ENCODE measurements around the gene SAMD1. TPM values are rescaled to one million over a fixed set of nuclear protein-coding genes. Genes with fewer than 3 reads are reported as not detected.
"Not testable (repeated sequence)": the region's sequence is repeated elsewhere in the genome, so short reads cannot be mapped to it uniquely, and the experiment has no call there.

The SAMD1 gene
- total and polyA plus RNA-seq, 2 experiments from 2014 or later: 112 to 136 TPM

DNA sequence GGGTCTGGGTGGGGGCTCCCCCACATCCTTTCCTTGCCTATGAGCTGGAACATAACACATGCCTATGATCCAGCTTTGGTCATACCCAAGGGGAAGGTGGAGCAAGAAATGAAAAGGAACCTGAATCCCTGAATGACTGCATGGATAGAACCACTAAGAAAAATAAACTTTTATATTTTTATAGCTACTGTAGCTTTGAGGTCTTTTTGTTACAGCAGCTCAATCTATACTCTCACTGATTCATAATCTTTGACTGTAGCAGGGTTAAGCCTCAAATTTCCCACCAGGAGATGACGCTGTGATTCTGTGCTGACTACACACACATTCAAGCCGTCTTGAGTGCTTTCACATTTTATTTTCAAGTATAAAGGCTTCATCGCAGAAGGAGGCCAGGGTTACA lies 37.5 kb downstream of the SAMD1 start:
- Histone ChIP-seq H3K4me1 (ENCODE audit: low read depth) (peaks cover 4% of the 10 kb centered on the region), H3K36me3 (no peaks in the 10 kb centered on the region), H3K9me3 (ENCODE audit: low read depth) (no peaks in the 10 kb centered on the region), H3K27ac (no peak overlapping the region), H3K4me3 (no peak overlapping the region), H3K27me3 (peaks cover 4% of the 10 kb centered on the region)
- DNase-seq (ENCODE audit: low read depth in 1 of 2, low spot score in 1 of 2): no peak
- TF ChIP-seq, protein P1, sequence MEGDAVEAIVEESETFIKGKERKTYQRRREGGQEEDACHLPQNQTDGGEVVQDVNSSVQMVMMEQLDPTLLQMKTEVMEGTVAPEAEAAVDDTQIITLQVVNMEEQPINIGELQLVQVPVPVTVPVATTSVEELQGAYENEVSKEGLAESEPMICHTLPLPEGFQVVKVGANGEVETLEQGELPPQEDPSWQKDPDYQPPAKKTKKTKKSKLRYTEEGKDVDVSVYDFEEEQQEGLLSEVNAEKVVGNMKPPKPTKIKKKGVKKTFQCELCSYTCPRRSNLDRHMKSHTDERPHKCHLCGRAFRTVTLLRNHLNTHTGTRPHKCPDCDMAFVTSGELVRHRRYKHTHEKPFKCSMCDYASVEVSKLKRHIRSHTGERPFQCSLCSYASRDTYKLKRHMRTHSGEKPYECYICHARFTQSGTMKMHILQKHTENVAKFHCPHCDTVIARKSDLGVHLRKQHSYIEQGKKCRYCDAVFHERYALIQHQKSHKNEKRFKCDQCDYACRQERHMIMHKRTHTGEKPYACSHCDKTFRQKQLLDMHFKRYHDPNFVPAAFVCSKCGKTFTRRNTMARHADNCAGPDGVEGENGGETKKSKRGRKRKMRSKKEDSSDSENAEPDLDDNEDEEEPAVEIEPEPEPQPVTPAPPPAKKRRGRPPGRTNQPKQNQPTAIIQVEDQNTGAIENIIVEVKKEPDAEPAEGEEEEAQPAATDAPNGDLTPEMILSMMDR (IDR thresholded peaks at IDR 0.05; ENCODE audit: low read depth, low read length): no peak

DNA sequence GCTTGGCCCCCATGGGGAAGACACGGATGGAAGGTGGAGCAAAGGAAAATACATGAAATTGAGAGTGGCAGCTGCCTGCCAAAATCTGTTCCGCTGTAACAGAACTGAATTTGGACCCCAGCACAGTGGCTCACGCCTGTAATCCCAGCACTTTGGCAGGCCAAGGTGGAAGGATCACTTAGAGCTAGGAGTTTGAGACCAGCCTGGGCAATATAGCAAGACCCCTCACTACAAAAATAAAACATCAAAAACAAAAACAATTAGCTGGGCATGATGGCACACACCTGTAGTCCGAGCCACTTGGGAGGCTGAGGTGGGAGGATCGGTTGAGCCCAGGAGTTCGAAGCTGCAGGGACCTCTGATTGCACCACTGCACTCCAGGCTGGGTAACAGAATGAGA lies 38.1 kb downstream of the SAMD1 start:
- Histone ChIP-seq H3K4me3 (no peak overlapping the region), H3K4me1 (ENCODE audit: low read depth) (no peaks in the 10 kb centered on the region)

DNA sequence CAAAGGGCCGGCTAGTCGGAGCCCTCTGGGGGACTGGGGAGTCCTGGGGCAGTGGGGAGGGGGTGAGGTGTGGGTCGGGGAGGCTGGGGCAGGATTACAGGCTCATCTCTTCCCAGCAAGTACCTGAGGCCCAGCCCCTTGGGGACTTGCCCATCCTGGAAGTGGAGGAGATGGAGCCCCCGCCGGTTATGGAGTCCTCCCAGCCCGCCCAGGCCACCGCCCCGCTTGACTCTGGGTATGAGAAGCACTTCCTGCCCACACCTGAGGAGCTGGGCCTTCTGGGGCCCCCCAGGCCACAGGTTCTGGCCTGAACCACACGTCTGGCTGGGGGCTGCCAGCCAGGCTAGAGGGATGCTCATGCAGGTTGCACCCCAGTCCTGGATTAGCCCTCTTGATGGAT lies 38.6 kb downstream of the SAMD1 start:
- no peaks in the 10 kb centered on the region for H3K9me3 ChIP-seq (ENCODE audit: low read depth)
- H3K27me3 ChIP-seq: no peaks in the 10 kb centered on the region
- no peak overlapping the region for H3K4me3 ChIP-seq
- DNase-seq (ENCODE audit: low read depth in 1 of 2, low spot score in 1 of 2): no peak
- H3K36me3 ChIP-seq: no peaks in the 10 kb centered on the region
- no peaks in the 10 kb centered on the region for H3K4me1 ChIP-seq (ENCODE audit: low read depth)
- H3K27ac ChIP-seq: no peak overlapping the region
- TF ChIP-seq, protein P1 (IDR thresholded peaks at IDR 0.05; ENCODE audit: low read depth, low read length): no peak

More for the DNA sequence above, 38.1 kb downstream of the SAMD1 start:
- Histone ChIP-seq H3K9me3 (ENCODE audit: low read depth) (no peaks in the 10 kb centered on the region), H3K27ac (no peak overlapping the region), H3K36me3 (no peaks in the 10 kb centered on the region), H3K27me3 (no peaks in the 10 kb centered on the region)
- TF ChIP-seq, protein P1 (IDR thresholded peaks at IDR 0.05; ENCODE audit: low read depth, low read length): no peak
- no peak for DNase-seq (ENCODE audit: low read depth in 1 of 2, low spot score in 1 of 2)

DNA sequence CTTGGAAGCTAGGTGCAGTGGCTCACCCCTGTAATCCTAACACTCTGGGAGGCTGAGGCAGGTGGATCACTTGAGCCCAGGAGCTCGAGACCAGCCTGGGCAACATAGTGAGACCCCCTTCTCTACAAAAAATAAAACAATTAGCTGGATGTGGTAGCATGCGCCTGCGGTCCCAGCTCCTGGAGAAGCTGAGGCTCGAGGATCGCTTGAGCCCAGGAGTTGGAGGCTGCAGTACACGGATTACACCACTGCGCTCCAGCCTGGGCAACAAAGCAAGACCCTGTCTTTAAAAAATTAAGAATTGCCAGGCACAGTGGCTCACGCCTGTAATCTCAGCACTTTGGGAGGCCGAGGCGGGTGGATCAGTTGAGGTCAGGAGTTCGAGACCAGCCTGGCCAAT lies 39.6 kb downstream of the SAMD1 start:
- not testable (repeated sequence) for DNase-seq (ENCODE audit: low read depth in 1 of 2, low spot score in 1 of 2); H3K4me3 ChIP-seq; H3K36me3 ChIP-seq; H3K27ac ChIP-seq; H3K9me3 ChIP-seq (ENCODE audit: low read depth); H3K27me3 ChIP-seq; H3K4me1 ChIP-seq (ENCODE audit: low read depth)

DNA sequence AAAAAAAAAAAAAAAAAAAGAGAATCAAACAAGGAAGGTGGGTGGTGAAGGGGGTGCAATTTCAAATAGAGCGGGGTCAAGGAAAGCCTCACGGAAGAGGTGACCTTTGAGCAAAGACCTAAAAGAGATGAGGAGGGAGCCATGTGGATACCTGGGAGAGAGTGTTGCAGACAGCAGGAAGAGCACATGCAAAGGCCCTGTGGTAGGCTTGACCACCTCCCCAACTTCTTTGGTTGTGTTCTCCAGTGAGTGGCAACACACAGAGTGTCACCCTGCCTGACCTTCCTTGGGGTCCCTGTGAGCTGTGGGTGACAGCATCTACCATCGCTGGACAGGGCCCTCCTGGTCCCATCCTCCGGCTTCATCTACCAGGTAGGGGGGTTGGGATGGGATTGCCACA lies 40.0 kb downstream of the SAMD1 start:
- Histone ChIP-seq H3K27me3 (no peaks in the 10 kb centered on the region), H3K9me3 (ENCODE audit: low read depth) (no peaks in the 10 kb centered on the region), H3K27ac (no peak overlapping the region), H3K4me3 (no peak overlapping the region), H3K4me1 (ENCODE audit: low read depth) (no peaks in the 10 kb centered on the region), H3K36me3 (no peaks in the 10 kb centered on the region)
- DNase-seq (ENCODE audit: low read depth in 1 of 2, low spot score in 1 of 2): no peak
- TF ChIP-seq, protein P1 (IDR thresholded peaks at IDR 0.05; ENCODE audit: low read depth, low read length): no peak

DNA sequence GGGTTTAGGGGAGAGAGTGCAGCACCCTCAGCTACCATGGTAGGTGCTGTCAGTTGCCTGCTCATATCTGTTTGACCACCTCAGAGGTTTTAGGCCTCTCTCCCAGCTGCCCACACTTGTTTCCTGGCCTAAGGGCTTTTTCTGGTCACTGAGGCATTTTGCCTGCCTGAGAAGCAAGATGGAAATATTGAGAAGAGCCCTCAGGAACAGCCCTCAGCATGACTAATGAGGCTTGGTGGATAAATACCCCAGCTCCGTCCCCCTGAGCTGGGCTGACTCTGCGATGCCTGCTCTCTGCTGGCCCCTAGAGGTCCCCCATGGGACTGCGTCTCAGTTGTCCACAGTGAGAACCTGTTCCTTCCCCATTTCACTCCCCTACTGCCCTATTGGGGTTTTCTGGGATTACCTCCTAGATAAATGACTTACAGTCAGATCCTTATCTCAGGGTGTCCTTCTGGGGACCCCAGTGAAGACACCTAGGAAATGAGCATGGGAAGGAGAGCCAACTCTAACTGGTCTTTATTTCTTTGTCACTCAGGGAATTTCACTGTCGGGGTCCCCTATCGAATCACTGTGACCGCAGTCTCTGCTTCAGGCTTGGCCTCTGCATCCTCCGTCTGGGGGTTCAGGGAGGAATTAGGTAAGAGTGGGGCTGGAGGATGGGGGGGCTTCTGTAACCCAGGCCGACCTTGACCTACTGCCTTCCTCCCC lies 42.0 kb downstream of the SAMD1 start:
- peak; percentile 22 to 45 for DNase-seq (ENCODE audit: low read depth in 1 of 2, low spot score in 1 of 2)
- no peaks in the 10 kb centered on the region for H3K36me3 ChIP-seq
- TF ChIP-seq, protein P1 (IDR thresholded peaks at IDR 0.05; ENCODE audit: low read depth, low read length): peak; percentile 85
- no peak overlapping the region for H3K4me3 ChIP-seq
- H3K4me1 ChIP-seq (ENCODE audit: low read depth): no peaks in the 10 kb centered on the region
- H3K9me3 ChIP-seq (ENCODE audit: low read depth): no peaks in the 10 kb centered on the region
- H3K27ac ChIP-seq: no peak overlapping the region
- no peaks in the 10 kb centered on the region for H3K27me3 ChIP-seq

DNA sequence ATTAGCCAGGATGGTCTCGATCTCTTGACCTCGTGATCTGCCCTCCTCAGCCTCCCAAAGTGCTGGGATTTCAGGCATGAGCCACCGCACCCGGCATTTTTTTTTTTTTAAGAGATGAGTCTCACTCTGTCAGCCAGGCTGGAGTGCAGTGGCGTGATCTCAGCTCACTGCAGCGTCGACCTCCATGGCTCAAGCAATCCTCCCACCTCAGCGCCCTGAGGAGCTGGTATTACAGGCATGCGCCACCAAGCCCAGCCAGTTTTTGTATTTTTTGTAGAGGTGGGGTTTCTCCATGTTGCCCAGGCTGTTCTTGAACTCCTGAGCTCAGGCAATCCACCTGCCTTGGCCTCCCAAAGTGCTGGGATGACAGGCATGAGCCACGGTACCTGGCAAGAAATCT lies 42.7 kb downstream of the SAMD1 start:
- DNase-seq (ENCODE audit: low read depth in 1 of 2, low spot score in 1 of 2); H3K27ac ChIP-seq: not testable (repeated sequence)

More for the DNA sequence above, 42.7 kb downstream of the SAMD1 start:
- not testable (repeated sequence) for H3K4me1 ChIP-seq (ENCODE audit: low read depth); H3K36me3 ChIP-seq; H3K9me3 ChIP-seq (ENCODE audit: low read depth); H3K4me3 ChIP-seq; H3K27me3 ChIP-seq

Measured in cardiac muscle cell (in vitro differentiated cells and primary cell).